DND-41 (cell line): ENCODE results near the gene DPH3.

Source experiments
- ATAC-seq: fragments of 200-7000 bp; cut with Tn5 transposase; 3 replicates; pipeline ENCODE4 v1.9.1; 2021; ENCODE audit warnings: low read depth; ENCODE audit not compliant: insufficient read depth
- DNase-seq: peaks from one replicate; pipeline ENCODE4 v3.0.0-alpha.2; 2020
- H2AFZ ChIP-seq: 2 replicates; pipeline ENCODE4 v1.6.0; 2012; ENCODE audit warnings: low read depth, low read length
- H3K27ac ChIP-seq: 2 replicates; pipeline ENCODE4 v1.5.1; 2012; ENCODE audit warnings: low read length, inconsistent platforms
- H3K27me3 ChIP-seq: fragments of 200-600 bp; sonication (generic); 2 replicates; pipeline ENCODE4 v1.6.0; 2012; ENCODE audit warnings: low read length, mild to moderate bottlenecking, inconsistent platforms; ENCODE audit not compliant: insufficient read depth, poor library complexity
- H3K36me3 ChIP-seq: 2 replicates; pipeline ENCODE4 v1.5.1; 2012; ENCODE audit warnings: low read length, inconsistent platforms; ENCODE audit not compliant: insufficient read depth
- H3K4me1 ChIP-seq: 2 replicates; pipeline ENCODE4 v1.5.1; 2012; ENCODE audit warnings: mild to moderate bottlenecking, low read length; ENCODE audit not compliant: insufficient read depth
- H3K4me2 ChIP-seq: 2 replicates; pipeline ENCODE4 v1.6.0; 2012; ENCODE audit warnings: mild to moderate bottlenecking, moderate library complexity, low read length, inconsistent platforms; ENCODE audit not compliant: insufficient read depth
- H3K4me3 ChIP-seq, 2 experiments: fragments of 200-600 bp in 1 of 2; shearing (Covaris generic) in 1 of 2; 2 replicates each; pipeline ENCODE4 v1.5.1; 2012 to 2016; ENCODE audit warnings: inconsistent platforms in 2 of 2, low read length in 2 of 2, mild to moderate bottlenecking in 2 of 2, low read depth in 1 of 2, moderate library complexity in 1 of 2
- H3K79me2 ChIP-seq: 2 replicates; pipeline ENCODE4 v1.6.0; 2012; ENCODE audit warnings: low read length, inconsistent platforms; ENCODE audit not compliant: insufficient read depth
- H3K9ac ChIP-seq: 2 replicates; pipeline ENCODE4 v1.6.0; 2012; ENCODE audit warnings: low read depth, mild to moderate bottlenecking, inconsistent platforms, low read length, moderate library complexity
- H3K9me3 ChIP-seq: 2 replicates; pipeline ENCODE4 v1.5.1; 2012; ENCODE audit warnings: low read length, moderate library complexity, mild to moderate bottlenecking, inconsistent platforms; ENCODE audit not compliant: insufficient read depth, severe bottlenecking
- H4K20me1 ChIP-seq: 2 replicates; pipeline ENCODE4 v1.6.0; 2012; ENCODE audit warnings: low read length; ENCODE audit not compliant: insufficient read depth
- EZH2 ChIP-seq: IDR thresholded peaks from 3 replicates; pipeline ENCODE4 v1.6.1; 2012; ENCODE audit warnings: borderline replicate concordance, low read depth, mild to moderate bottlenecking, moderate library complexity, low read length, inconsistent platforms; ENCODE audit not compliant: severe bottlenecking
- TF ChIP-seq, protein P1 (sequence below): IDR thresholded peaks from 2 replicates; pipeline ENCODE4 v1.5.1; 2012; ENCODE audit warnings: borderline replicate concordance, low read length, moderate library complexity, mild to moderate bottlenecking; ENCODE audit not compliant: poor library complexity, severe bottlenecking; ENCODE audit errors: extremely low read depth

DPH3 gene

GRCh38 chr3:16300307-16300706 is 35.6 kb upstream of the DPH3 start:
- Histone ChIP-seq H3K27me3 (no peaks in the 10 kb centered on the region), H3K36me3 (peaks cover 56% of the 10 kb centered on the region), H3K4me2 (peak overlapping the region; percentile 57), H3K9ac (peak overlapping the region; percentile 61), H3K4me3 (peak overlapping the region in 1 of 2 experiments; percentile 17; a peak in 1 of 4 replicates), H3K9me3 (peaks cover 4% of the 10 kb centered on the region), H3K27ac (peak overlapping the region; percentile 95), H2AFZ (no peak overlapping the region; the same call in 1 of the 2 replicates), H3K4me1 (peaks cover 76% of the 10 kb centered on the region), H3K79me2 (peaks cover 37% of the 10 kb centered on the region), H4K20me1 (no peaks in the 10 kb centered on the region)
- DNase-seq: no peak
- 0 out of 3 replicates have a peak, but pooled peaks have one; percentile 15 for ATAC-seq
- TF ChIP-seq, protein P1, sequence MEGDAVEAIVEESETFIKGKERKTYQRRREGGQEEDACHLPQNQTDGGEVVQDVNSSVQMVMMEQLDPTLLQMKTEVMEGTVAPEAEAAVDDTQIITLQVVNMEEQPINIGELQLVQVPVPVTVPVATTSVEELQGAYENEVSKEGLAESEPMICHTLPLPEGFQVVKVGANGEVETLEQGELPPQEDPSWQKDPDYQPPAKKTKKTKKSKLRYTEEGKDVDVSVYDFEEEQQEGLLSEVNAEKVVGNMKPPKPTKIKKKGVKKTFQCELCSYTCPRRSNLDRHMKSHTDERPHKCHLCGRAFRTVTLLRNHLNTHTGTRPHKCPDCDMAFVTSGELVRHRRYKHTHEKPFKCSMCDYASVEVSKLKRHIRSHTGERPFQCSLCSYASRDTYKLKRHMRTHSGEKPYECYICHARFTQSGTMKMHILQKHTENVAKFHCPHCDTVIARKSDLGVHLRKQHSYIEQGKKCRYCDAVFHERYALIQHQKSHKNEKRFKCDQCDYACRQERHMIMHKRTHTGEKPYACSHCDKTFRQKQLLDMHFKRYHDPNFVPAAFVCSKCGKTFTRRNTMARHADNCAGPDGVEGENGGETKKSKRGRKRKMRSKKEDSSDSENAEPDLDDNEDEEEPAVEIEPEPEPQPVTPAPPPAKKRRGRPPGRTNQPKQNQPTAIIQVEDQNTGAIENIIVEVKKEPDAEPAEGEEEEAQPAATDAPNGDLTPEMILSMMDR: no peak
- no peak for TF ChIP-seq EZH2

DNA sequence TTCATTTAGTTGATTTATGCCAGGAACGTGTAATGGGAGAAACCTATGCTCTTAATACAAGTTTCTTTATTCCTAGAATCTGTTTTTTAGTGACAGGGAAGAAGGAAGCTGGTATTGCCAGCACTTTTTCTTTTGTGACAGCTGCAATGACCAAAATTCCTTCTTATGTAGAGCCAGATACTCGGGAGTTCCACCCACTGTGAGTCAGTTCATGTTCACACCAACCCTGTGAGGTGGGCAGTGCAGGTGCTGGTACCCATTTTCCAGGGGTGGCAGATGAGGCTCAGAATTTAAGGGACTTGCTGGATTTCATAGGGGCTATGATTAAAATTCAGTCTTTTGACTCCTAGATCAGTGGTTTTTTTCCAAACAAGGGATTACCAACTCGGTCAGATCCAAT is 35.0 kb upstream of the DPH3 start:
- Histone ChIP-seq H3K36me3 (peaks cover 56% of the 10 kb centered on the region), H3K4me3 (no peak overlapping the region), H3K4me1 (peaks cover 72% of the 10 kb centered on the region), H3K79me2 (peaks cover 31% of the 10 kb centered on the region), H2AFZ (no peak overlapping the region), H3K4me2 (peak overlapping the region; percentile 57; the same call in 1 of the 2 replicates), H4K20me1 (no peaks in the 10 kb centered on the region), H3K9ac (peak overlapping the region; percentile 61), H3K27me3 (no peaks in the 10 kb centered on the region), H3K9me3 (peaks cover 4% of the 10 kb centered on the region), H3K27ac (peak overlapping the region; percentile 95)
- ATAC-seq: no peak
- DNase-seq: no peak
- TF ChIP-seq, protein P1: no peak
- no peak for TF ChIP-seq EZH2

DNA sequence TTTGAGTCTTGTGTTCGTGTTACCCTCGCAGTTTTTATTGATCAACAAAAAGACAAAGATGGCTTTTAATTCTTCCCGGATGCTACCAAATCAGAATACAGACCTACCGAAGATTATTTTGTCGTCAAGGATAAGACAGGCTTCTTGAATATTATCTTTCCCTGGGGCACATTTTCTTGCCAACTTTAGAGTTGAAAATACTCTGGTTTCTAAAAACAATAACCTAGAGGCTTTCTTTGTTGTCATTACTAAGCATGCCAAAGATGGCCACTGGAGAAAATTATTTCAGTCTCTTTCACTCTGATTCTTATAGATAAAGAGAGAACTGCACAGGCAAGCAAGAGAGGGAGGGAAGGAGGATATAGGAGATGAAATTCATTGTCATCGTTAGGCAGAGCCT is 34.1 kb upstream of the DPH3 start:
- peak overlapping the region; percentile 95 for H3K27ac ChIP-seq
- peaks cover 25% of the 10 kb centered on the region for H3K79me2 ChIP-seq
- peaks cover 4% of the 10 kb centered on the region for H3K9me3 ChIP-seq
- H3K4me3 ChIP-seq: no peak overlapping the region
- H3K4me2 ChIP-seq: no peak overlapping the region
- no peak for ATAC-seq
- H2AFZ ChIP-seq: no peak overlapping the region
- H3K27me3 ChIP-seq: no peaks in the 10 kb centered on the region
- no peaks in the 10 kb centered on the region for H4K20me1 ChIP-seq
- DNase-seq: no peak
- H3K36me3 ChIP-seq: peaks cover 50% of the 10 kb centered on the region
- TF ChIP-seq, protein P1: no peak
- TF ChIP-seq EZH2: no peak
- peaks cover 63% of the 10 kb centered on the region for H3K4me1 ChIP-seq
- no peak overlapping the region; the same call in 1 of the 2 replicates for H3K9ac ChIP-seq
